Fibroblast of gingiva (primary cell): ENCODE data around the gene SORCS2.

Experiments
- DNase-seq: peaks from one replicate; pipeline ENCODE4 v3.0.0-alpha.2; 2011; ENCODE audit warnings: low read depth

The SORCS2 gene

GRCh38 chr4:7673121-7673520 is 480.8 kb downstream of the SORCS2 start:
- peak; percentile 8 for DNase-seq

DNA sequence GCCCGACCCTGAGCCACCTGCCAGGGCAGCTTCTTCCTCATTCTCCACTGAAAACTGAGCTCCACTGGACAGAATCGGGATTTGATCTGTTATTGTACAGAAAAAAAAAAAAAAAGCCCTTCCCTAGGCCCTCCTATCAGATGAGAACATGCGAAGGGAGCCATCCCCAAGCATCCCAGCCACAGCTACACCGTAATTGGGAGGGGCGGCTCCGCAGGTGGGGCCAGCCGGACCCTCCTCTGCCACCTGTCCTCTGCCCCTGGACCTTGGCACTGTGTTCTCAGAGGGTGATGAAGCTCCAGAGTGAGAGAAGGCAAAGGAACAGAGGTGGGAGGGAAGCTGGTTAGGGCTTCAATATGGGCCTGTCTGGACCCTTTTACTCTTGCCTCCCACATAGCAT is 482.4 kb downstream of the SORCS2 start:
- DNase-seq: no peak

- DNase-seq: no peak
These were observed 482.8 kb downstream of the SORCS2 start for GRCh38 chr4:7675136-7675535.

DNA sequence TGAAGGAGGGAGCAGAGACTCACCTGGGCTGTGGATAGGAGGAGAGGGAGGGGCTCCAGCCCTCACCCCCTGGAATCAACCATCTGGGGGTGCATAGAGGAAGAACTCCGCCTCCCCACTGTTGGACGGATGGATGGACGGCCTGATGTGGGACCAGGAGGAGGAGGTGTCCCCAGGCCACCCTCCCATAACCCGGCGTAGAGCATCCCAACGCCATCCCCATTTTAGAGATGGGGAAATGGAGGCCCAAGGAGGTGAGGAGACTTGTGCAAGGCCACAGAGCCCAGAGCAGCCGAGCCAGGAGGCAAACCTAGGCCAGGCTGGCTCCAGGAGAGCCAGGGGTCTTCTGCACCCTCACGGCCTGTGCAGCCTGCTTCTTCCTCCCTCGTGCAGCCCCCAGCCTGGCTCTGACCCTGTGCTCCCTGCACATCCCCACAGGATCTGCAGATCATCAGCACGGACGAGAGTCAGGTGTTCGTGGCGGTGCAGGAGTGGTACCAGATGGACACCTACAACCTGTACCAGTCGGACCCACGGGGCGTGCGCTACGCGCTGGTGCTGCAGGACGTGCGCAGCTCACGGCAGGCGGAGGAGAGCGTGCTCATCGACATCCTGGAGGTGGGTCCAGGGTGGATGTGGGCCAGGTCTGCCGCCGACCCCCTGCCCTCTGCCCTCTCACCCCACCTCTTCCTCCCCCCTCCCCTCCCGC is 483.4 kb downstream of the SORCS2 start:
- DNase-seq: no peak

DNA sequence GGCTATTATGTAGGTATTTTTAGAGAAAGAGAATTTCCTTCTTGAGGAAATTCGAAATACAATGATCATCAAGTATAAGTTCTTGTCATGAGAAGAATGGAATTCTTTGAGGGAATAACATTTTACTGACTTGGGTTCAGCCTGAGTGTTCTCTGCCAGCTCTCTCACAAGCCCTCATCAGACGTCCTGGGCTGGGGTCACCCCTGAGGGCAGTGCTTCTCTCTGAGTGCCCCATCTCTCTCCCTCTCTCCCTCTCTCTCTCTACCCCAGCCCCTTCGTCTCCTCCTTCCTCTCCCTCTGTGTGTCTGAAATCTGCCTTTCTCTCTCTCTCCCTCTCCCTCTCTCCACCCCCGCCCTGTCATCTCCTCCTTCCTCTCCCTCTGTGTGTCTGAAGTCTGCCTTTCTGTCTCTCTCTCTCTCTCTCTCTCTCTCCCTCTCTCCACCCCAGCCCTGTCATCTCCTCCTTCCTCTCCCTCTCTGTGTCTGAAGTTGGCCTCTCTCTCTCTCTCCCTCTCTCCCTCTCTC is 484.1 kb downstream of the SORCS2 start:
- DNase-seq: no peak

DNA sequence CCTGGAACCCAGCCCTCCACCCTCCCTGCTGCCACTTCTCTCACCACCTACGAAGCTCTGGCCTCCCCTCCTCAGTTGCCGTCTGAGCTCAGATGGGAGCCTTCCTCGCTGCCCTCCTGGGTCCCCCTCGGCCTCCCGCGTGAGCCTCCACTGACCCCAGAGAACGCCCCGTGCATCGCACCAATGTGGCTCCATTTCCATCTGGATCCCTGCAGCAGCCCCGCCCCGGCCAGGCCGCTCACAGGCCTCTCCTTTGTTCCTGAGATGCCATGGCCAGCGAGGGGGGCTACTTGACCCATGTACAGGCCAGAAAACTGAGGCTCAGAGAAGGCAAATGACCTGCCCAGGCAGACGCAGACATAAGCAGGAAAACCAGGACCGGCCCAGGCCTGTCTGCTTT is 484.7 kb downstream of the SORCS2 start:
- no peak for DNase-seq

- DNase-seq: no peak
These were observed 485.5 kb downstream of the SORCS2 start for GRCh38 chr4:7677799-7678301.

GRCh38 chr4:7678318-7678852 is 486.0 kb downstream of the SORCS2 start:
- DNase-seq: no peak

GRCh38 chr4:7679406-7680040 is 487.2 kb downstream of the SORCS2 start:
- no peak for DNase-seq

- no peak for DNase-seq
These were observed 487.8 kb downstream of the SORCS2 start for GRCh38 chr4:7680106-7680505.

DNA sequence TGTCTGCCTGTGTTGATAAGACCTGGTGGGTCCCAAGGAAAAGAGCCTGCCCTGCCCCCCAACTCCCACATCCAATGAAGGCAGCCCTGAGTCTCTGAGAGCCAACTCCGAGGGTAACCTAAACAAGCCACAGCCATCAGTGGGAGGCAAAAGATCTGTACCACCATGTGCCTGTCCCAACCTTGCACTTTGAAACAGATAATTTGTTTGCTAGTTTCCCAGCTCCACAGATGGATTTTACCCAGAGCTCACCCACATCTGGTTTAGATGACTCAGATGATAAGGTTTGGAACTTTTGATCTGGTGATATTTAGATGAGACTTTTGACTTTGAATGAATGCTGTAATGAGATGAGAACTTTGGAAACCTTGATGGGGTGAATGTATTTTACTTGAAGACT is 488.4 kb downstream of the SORCS2 start:
- DNase-seq: no peak

- DNase-seq: no peak
These were observed 490.9 kb downstream of the SORCS2 start for GRCh38 chr4:7683126-7683703.

GRCh38 chr4:7684294-7684693 is 492.0 kb downstream of the SORCS2 start:
- no peak for DNase-seq

GRCh38 chr4:7686070-7686870 is 493.9 kb downstream of the SORCS2 start:
- DNase-seq: no peak

DNA sequence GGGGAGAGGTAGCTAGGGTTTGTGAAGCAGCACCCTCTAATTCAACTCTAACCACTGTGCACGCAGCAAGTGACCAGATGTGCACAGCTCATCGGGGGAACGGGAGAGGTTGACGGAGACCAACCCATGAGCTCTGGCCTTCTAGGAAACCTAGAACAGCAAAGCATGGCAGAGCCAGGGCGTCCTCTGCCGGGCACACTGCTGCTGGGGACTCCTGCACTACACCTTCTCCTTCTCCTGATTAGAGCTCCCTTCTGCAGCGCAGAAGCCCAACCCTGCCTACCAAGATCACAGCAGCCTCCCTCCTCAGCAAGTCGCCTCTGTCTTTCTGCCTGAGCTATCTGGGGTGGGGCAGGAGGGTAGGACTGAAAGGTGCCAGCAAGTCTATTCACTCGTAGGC is 494.7 kb downstream of the SORCS2 start:
- no peak for DNase-seq

- DNase-seq: no peak
These were observed 495.5 kb downstream of the SORCS2 start for GRCh38 chr4:7687796-7688195.

DNA sequence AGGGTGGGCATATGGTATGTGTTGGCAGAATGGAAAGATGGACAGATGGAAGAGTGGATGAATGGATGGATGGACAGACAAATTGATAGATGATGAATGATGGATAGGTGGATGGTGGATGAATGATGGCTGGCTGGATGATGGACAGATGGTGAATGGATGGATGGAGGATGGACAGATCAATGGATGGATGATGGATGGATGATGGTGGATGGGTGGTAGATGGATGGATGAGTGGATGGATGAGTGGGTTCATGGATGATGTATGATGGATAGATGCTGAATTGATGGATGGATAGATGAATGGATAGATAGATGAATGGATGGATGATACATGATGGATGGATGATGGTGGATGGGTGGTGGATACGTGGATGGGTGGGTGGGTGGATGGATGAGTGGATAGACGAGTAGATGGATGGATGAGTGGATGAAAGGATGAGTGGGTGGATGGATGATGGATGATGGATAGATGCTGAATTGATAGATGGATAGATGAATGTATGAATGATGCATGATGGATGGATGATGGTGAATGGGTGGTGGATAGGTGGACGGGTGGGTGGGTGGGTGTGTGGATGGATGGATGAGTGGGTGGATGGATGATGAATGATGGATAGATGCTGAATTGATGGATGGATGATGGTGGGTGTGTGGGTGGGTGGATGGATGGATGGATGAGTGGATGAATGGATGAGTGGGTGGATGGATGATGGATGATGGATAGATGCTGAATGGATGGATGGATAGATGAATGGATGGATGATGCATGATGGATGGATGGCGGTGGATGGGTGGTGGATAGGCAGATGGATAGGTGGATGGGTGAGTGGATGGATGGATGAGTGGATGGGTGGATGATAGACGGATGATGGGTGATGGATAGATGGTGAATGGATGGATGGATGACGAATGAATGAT is 497.7 kb downstream of the SORCS2 start:
- DNase-seq: no peak

DNA sequence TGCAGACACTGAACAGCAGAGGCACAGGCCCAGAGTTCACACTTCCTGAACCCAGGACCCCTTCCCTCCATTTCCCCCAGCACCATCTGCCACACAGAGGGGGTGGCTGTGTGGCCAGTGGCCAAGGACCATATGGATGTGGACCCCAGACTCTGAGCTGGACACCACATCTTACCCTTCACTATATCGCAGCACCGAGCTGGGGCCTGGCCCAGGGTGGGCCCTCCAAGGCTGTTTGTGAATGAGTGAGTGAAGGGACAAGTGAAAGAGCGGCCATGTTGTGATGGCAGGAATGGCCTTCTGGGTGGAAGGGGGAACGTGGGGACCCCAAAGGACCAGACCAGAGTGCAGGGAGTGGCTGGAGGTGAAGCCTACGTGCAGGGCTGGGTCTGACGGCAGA is 498.7 kb downstream of the SORCS2 start:
- DNase-seq: no peak

GRCh38 chr4:7691982-7692381 is 499.6 kb downstream of the SORCS2 start:
- DNase-seq: no peak

GRCh38 chr4:7692451-7693236 is 500.3 kb downstream of the SORCS2 start:
- DNase-seq: no peak
